Keratinocyte (primary cell): ENCODE measurements around the gene SVOPL.

Experiments used
- EZH2 ChIP-seq: IDR thresholded peaks from one replicate; pipeline ENCODE4 v1.6.1; 2012; ENCODE audit warnings: inconsistent platforms, mild to moderate bottlenecking, low read length, moderate library complexity
- TF ChIP-seq, protein P1 (sequence below), 3 experiments: IDR thresholded peaks in 1 of 3; conservative IDR thresholded peaks in 1 of 3; optimal IDR thresholded peaks in 1 of 3; 2 replicates in 2 of 3; 3 replicates in 1 of 3; pipeline versions ENCODE3 to v1.5.1; 2011; ENCODE audit warnings: low read length in 3 of 3, mild to moderate bottlenecking in 3 of 3, moderate library complexity in 2 of 3, control low read depth in 1 of 3, inconsistent platforms in 1 of 3; ENCODE audit not compliant: insufficient read depth in 2 of 3; ENCODE audit errors: extremely low read depth in 1 of 3

DNA sequence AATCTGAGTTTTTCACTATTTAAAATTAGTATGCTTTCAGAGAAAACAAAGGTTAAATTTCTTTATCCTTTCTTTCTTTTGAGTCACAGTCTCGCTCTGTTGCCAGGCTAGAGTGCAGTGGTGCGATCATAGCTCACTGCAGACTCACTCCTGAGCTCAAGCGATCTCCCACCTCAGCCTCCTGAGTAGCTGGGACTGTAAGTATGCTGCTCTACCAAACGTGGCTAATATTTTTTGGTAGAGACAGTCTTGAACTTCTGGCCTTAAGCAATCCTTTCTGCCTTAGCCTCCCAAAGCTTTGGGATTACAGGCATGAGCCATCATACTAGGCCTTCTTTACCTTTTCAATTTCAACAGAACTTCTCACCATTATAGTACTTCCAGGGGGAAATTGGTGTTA lies 127.4 kb downstream of the SVOPL start:
- TF ChIP-seq, protein P1, sequence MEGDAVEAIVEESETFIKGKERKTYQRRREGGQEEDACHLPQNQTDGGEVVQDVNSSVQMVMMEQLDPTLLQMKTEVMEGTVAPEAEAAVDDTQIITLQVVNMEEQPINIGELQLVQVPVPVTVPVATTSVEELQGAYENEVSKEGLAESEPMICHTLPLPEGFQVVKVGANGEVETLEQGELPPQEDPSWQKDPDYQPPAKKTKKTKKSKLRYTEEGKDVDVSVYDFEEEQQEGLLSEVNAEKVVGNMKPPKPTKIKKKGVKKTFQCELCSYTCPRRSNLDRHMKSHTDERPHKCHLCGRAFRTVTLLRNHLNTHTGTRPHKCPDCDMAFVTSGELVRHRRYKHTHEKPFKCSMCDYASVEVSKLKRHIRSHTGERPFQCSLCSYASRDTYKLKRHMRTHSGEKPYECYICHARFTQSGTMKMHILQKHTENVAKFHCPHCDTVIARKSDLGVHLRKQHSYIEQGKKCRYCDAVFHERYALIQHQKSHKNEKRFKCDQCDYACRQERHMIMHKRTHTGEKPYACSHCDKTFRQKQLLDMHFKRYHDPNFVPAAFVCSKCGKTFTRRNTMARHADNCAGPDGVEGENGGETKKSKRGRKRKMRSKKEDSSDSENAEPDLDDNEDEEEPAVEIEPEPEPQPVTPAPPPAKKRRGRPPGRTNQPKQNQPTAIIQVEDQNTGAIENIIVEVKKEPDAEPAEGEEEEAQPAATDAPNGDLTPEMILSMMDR (optimal IDR thresholded peaks at IDR 0.05 in 1 of 3, IDR thresholded peaks at IDR 0.05 in 1 of 3, conservative IDR thresholded peaks at IDR 0.05 in 1 of 3; ENCODE audit: extremely low read depth in 1 of 3, insufficient read depth in 2 of 3, low read length in 3 of 3) = no peak
- TF ChIP-seq EZH2 = no peak
